Camera-type eye (tissue), 1 donor: Measurements from ENCODE around the gene DMGDH. TPM values are rescaled to one million over a fixed set of nuclear protein-coding genes. Genes with fewer than 3 reads are reported as not detected.

ENCODE experiments used
- total RNA-seq: library from RNA; depleted of rRNA; stranded (reverse); fragments of >200 nt; gene quantifications from one replicate; pipeline ENCODE4 v1.2.3, GENCODE V29; 2014

Gene DMGDH
- 3.5 TPM for total RNA-seq

GRCh38 chr5:79069488-79070349 is at the start of gene DMGDH, which contains the start of gene BHMT2:
DMGDH (minus strand) TSS chr5:79069674; CDS start chr5:79069620, 54 bp downstream.
BHMT2 (plus strand) TSS chr5:79069767; CDS start chr5:79069783, 16 bp downstream.

GRCh38 chr5:79111387-79111959 is 42.0 kb upstream of the DMGDH start, which contains the start of gene BHMT:
BHMT (plus strand) TSS chr5:79111809; CDS start chr5:79111886, 77 bp downstream.

GRCh38 chr5:78985116-78985724 is 84.3 kb downstream of the DMGDH start, which contains the start of gene ARSB:
ARSB (minus strand) TSS chr5:78985310; CDS start chr5:78985248, 62 bp downstream.

Other genes with a start within 250 kb of the DMGDH start
- gene ARSB, start 84.4 kb downstream of the DMGDH start, total RNA-seq = 31.9 TPM
- gene BHMT2, start 93 bp upstream of the DMGDH start, total RNA-seq = 7.5 TPM
- gene BHMT, start 42.1 kb upstream of the DMGDH start, total RNA-seq = 9.3 TPM
- 67.3 TPM for gene JMY, start 166.5 kb upstream of the DMGDH start, total RNA-seq